NCI-H524 treated with DMSO at 0.1 percent for 48 hours (cell line): Measurements from ENCODE around the gene CSRNP2.

Experiments
- DNase-seq: peaks from one replicate; lab custom pipeline; 2025; lab: John Stamatoyannopoulos, UW

Gene CSRNP2

GRCh38 chr12:51077930-51078329 is 5.5 kb downstream of the CSRNP2 start:
- no peak for DNase-seq

DNA sequence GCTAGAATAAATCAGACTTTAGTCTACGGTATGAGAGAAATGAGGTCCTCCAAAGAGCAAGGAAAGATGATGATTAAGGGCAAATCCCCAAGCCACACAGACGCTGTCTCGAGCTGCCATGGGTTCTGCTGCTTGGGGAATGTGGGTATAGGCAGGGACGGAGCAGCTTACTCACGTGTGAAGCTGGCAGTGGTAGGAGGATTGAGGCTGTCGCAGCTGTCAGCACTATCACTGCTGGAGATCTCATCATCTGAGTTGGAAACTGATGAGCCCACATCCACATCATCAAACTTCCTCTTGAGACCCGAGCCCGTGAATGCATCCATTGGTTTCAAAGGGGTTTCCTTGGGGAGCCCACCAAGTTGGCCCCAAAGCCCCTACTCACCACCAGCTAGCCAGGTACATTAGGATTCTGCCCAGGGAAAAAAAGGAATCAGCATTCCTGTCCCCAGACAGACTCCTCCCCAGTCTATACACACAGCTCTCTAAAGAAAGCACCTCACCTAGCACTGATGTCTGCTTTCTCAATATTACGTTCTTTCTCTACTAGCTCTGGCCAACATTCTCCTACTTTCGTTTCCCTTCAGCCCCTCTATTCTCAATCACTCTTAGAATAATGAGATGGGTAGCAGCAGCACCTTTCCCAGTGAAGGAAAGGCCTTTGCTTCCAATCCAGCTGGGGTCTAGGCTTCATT is 7.0 kb downstream of the CSRNP2 start:
- DNase-seq = no peak

DNA sequence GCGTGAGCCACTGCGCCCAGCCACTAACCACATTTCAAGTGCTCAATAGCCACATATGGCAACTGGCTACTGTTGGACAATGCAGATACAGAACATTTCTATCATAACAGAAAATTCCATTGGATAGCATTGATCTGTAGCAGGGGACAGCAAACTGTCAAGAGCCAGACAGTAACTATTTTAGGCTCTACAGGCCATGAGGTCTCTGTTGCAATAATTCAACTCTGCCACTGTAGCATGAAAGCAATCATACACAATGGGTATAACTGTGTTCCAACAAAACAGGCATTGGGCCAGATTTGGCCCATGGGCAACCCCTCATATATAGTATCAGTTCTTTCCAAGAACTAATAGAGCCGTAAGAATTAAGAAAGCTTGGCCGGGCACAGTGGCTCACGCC is 8.0 kb downstream of the CSRNP2 start:
- DNase-seq = no peak

DNA sequence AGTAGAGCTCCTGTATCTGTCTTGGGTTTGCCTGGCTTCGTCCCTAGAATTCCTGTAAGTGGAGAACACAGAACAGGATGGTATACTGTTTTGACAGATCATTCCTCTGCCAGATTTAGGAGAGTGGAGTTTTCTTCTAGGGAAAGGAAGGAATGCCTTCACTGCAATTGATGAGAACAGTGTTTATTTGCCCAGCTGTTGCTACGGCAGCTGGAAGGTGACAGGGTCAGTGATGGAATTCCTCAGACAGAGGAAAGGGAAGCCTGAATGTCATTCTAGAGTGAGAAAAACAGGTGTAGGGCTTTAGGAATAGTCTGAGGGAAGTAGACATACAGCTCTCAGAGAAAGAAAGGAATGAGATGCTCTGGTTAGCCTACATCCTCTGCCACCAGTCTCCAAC is 11.7 kb downstream of the CSRNP2 start:
- no peak for DNase-seq

- no peak for DNase-seq
Measured at GRCh38 chr12:51070004-51070403, 13.4 kb downstream of the CSRNP2 start.

- DNase-seq = no peak
Measured at GRCh38 chr12:51067771-51068170, 15.6 kb downstream of the CSRNP2 start.

DNA sequence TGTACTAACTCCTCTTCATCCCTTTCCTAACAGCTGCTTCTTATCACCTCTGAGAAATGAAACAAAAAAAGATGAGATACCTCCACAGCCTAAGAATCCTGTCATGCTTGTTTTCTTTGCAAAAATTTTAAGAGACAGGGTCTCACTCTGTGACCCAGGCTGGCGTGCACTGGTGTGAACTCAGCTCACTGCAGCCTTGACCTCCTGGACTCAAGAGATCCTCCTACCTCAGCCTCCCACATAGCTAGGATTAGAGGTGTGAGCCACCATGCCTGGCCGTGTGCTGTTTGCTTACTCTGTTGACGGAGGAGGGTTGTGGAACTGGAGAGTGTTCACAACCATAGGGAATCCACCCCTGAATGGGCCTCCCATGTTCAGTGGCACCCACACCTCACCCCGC is 16.2 kb downstream of the CSRNP2 start:
- no peak for DNase-seq

GRCh38 chr12:51065530-51065929 is 17.9 kb downstream of the CSRNP2 start:
- no peak for DNase-seq

DNA sequence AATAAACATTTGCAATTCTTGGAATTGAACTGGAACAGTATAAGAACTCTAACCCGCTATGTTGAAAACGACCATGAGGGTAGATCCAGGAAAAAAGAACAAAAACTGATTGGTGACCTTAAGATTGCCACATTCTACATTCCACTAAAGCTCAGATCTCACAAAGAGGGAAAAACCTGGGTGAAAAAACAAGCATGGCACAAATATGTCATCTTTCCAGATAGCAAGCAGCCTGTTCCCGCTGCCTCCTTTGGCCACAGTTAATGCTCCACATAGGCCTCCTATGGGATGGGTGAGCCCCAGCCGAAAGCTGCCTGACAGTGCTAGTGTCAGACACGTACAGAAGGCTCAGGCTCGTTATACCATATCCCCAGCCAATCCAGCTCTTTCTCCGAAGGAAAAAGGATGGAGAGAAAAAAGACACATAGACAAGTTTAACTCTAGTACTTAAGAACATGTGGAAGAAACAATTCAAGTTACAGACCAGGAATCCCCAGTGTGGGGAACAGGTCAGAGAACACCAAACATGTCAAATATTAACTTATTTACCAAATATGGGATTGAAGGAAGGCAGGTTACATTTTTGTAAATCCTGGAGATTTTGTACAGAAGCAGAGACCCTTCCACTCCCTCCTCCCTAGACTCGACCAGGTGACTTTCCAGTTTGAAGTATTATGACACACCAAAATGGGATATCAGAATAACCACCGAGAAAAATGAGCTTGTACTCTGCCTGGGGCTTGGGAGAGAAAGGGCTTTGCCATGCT is 20.6 kb downstream of the CSRNP2 start:
- DNase-seq = no peak

DNA sequence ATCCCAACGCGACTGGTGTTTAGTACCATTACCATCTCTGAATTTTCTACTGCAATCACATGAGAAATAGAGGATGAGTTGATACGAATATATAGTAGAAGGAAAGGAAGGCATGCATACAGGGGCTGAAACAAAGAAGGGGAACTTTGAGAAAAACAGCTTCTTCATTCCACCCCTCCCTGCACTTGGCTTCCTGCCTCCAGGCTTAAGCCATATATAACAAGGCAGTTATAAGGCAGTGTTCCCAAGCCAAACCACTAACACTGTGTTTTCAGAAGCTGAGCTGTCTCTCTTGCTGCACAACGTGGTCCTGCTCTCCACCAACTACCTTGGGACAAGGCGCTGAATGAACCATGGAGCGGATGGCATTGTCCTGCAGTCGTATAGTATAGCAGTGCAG is 24.3 kb downstream of the CSRNP2 start:
- DNase-seq = no peak

DNA sequence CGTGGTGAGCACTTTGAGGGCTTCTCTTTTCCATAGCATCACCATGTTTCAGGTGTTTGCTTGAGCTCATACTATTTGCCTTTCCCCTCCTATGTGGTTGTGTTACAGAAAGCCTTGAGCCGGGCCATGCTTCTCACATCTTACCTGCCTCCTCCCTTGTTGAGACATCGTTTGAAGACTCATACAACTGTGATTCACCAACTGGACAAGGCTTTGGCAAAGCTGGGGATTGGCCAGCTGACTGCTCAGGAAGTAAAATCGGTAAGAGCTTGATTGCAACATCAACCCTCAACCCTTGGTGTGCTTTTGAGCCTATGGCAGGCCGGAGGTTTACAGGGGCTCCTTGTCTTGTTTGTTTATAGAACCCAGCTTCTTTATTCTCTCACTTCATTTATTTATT is 27.2 kb downstream of the CSRNP2 start:
- DNase-seq = no peak

DNA sequence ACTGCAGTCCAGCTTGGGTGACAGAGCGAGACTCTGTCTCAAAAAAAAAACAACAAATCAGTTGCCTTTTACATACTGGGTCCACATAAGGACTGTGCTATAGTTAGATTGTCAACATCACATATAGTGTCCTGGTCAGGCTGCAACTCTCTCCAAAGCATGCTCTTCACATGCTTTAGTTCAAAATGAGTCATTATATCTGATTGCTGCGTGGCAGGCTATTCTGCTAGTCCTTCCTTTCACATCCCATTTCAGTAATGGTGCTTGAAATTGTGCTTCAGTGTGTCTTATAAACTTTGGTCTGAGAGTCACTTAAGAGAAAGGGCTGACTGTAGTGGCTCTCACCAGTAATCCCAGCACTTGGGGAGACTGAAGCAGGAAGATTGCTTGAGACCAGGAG is 28.3 kb downstream of the CSRNP2 start:
- no peak for DNase-seq

DNA sequence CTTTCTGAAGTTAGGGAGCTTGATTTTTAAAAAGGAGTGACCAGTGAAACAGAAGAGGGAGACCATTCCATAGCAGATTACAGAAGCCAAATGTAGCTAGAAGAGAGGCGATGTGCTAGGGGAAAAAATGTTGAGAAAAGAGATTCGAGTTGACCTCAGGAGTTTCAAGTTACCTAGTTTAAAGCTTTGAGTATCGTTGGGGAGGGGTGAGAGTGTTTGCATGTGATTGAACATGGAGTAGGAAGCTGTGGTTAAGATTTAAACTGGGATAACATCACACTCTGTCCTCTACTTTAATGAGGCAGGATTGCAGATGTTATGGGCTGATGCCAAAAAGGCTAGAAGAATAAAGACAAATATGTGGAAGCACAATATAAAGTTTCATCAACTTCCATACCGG is 31.6 kb downstream of the CSRNP2 start:
- DNase-seq = no peak

DNA sequence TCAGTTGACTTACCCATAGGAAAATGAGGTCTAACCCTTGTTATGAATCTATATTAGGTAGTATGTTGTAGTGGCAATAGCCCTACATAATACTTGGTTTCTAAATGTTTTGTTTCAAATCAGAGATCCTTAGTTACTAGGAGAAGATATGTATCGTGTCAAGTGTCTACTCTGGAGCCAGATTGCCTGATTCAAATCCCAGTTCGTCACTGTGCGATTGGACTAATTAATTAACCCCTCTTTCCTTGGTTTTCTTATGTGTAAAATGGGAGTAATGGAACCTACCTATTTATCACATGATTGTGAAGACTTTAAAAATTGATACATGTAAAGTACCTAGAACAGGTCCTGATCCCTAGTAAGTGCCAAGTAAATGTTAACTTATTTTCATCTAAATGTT is 33.9 kb downstream of the CSRNP2 start:
- DNase-seq = no peak

GRCh38 chr12:51048661-51049251 is 34.6 kb downstream of the CSRNP2 start:
- no peak for DNase-seq

DNA sequence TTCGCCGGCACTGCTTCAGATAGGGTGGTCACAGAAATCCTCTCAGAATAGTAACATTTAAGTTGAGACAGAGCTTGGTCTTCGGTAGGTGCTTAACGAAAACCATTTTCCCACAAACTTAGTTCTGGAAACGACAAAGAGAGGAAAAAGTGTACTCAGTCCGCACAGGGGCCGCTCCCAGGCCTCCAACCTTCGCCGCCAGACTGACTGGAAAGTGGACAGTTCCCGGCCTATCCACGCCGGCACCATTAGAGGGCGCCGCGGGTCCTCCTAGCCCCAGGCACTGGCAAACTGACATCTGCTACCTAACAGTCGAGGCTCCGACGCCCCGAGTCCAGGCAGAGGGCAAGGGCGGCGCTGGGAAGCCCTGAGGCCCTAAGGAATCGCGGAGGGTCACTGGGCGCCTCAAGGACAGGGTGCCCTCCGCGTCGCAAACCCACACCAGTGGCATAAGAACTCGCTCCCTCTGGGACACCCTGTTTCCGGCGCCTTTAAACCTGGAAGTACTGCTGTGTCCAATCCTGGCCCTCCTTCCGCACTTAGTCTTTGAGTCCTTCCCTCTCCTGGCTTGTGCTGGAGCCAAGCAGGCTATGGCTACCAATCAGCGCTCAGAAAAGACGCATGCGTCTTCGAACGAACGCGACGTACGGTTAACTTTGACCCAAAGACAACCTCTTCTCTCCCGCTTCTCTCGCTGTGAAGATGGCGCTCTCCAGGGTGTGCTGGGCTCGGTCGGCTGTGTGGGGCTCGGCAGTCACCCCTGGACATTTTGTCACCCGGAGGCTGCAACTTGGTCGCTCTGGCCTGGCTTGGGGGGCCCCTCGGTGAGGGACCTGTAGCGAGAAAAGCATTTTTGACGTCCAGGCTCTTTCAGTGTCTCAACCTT is 35.5 kb downstream of the CSRNP2 start, which contains the start of gene LETMD1:
Gene LETMD1 (plus strand): TSS at position 673 of the 886 bp plus-strand sequence. CDS start 30 bp downstream, at position 703.
- DNase-seq = peak; percentile 89

GRCh38 chr12:51036279-51036678 is 47.1 kb downstream of the CSRNP2 start:
- DNase-seq = no peak

GRCh38 chr12:51033457-51034089 is 49.8 kb downstream of the CSRNP2 start:
- DNase-seq = no peak

DNA sequence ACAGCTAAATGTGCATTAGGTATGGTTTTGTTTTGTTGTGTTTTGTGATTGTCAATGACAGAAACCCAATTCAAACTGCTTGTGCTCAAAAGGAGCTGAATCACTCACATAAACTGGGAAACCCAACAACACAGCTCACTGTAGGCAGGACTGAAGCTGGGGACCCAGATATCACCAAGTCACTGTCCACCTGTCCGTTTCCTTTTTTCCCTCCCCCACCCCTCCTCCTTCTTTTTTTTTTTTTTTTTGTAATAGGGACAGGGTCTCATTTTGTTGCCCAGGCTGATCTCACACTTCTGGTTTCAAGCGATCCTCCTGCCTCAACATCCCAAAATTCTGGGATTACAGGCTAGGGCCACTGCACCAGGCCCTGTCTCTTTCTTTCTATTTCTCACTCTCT is 50.3 kb downstream of the CSRNP2 start:
- no peak for DNase-seq

GRCh38 chr12:51028813-51029150 is 54.6 kb downstream of the CSRNP2 start:
- DNase-seq = no peak

- peak; percentile 40 for DNase-seq
Measured at GRCh38 chr12:51028126-51028812, 55.1 kb downstream of the CSRNP2 start.
